Muscle layer of duodenum (tissue), 2 donors: ENCODE data around the gene ANTXR2.
A peak's percentile ranks its signal among the peaks of the same experiment; 100 is the strongest.

Experiments used
- H3K27ac ChIP-seq: one replicate; pipeline ENCODE4 v1.7.0; 2013; ENCODE audit warnings: mild to moderate bottlenecking, low read length
- H3K27me3 ChIP-seq: one replicate; pipeline ENCODE4 v1.7.0; 2013; ENCODE audit warnings: low read depth, mild to moderate bottlenecking, control low read depth, low read length
- H3K36me3 ChIP-seq, 2 donors: one replicate each; pipeline ENCODE4 v1.7.0; 2013; ENCODE audit warnings: low read length in 2 of 2, control low read depth in 1 of 2, mild to moderate bottlenecking in 1 of 2; ENCODE audit not compliant: insufficient read depth in 2 of 2, control insufficient read depth in 1 of 2
- H3K4me1 ChIP-seq, 2 donors: one replicate each; pipeline ENCODE4 v1.7.0; 2013; ENCODE audit warnings: low read length in 2 of 2, mild to moderate bottlenecking in 2 of 2, control low read depth in 1 of 2, moderate library complexity in 1 of 2; ENCODE audit not compliant: insufficient read depth in 2 of 2, control insufficient read depth in 1 of 2
- H3K4me3 ChIP-seq, 2 donors: one replicate each; pipeline ENCODE4 v1.7.0; 2013; ENCODE audit warnings: low read length in 2 of 2, low read depth in 1 of 2, mild to moderate bottlenecking in 1 of 2
- H3K9me3 ChIP-seq, 2 donors: one replicate each; pipeline ENCODE4 v1.7.0; 2013; ENCODE audit warnings: low read length in 2 of 2, control low read depth in 1 of 2, mild to moderate bottlenecking in 1 of 2; ENCODE audit not compliant: control insufficient read depth in 1 of 2
- donor health status: healthy.

Gene ANTXR2

GRCh38 chr4:80075995-80076675 lies 3.1 kb upstream of the ANTXR2 start:
- no peaks in the 10 kb centered on the region for H3K9me3 ChIP-seq
- H3K27me3 ChIP-seq: no peaks in the 10 kb centered on the region
- H3K36me3 ChIP-seq: peaks cover 0 to 4% of the 10 kb centered on the region in 2 donors
- H3K4me3 ChIP-seq: no peak overlapping the region
- peaks cover 3 to 18% of the 10 kb centered on the region in 2 donors for H3K4me1 ChIP-seq
- H3K27ac ChIP-seq: no peak overlapping the region

GRCh38 chr4:80074651-80075050 lies 1.6 kb upstream of the ANTXR2 start:
- Histone ChIP-seq H3K27me3 (no peaks in the 10 kb centered on the region), H3K4me3 (no peak overlapping the region), H3K27ac (no peak overlapping the region), H3K4me1 (peaks cover 8 to 19% of the 10 kb centered on the region in 2 donors), H3K9me3 (no peaks in the 10 kb centered on the region), H3K36me3 (peaks cover 0 to 4% of the 10 kb centered on the region in 2 donors)

- Histone ChIP-seq H3K4me1 (peaks cover 8 to 25% of the 10 kb centered on the region in 2 donors), H3K27ac (peak overlapping the region; percentile 90), H3K27me3 (no peaks in the 10 kb centered on the region), H3K4me3 (no peak overlapping the region), H3K36me3 (peaks cover 0 to 4% of the 10 kb centered on the region in 2 donors), H3K9me3 (no peaks in the 10 kb centered on the region)
These were observed 1.0 kb upstream of the ANTXR2 start for GRCh38 chr4:80074069-80074468.

- peaks cover 8 to 25% of the 10 kb centered on the region in 2 donors for H3K4me1 ChIP-seq
- no peaks in the 10 kb centered on the region for H3K9me3 ChIP-seq
- H3K27ac ChIP-seq: peak overlapping the region; percentile 90
- H3K36me3 ChIP-seq: peaks cover 0 to 4% of the 10 kb centered on the region in 2 donors
- H3K27me3 ChIP-seq: no peaks in the 10 kb centered on the region
- H3K4me3 ChIP-seq: peak overlapping the region; percentile 80 to 98
These were observed 512 bp upstream of the ANTXR2 start for GRCh38 chr4:80073473-80074008.

GRCh38 chr4:80072228-80072743 lies 743 bp downstream of the ANTXR2 start:
- peak overlapping the region; percentile 90 for H3K27ac ChIP-seq
- H3K4me1 ChIP-seq: peaks cover 8 to 28% of the 10 kb centered on the region in 2 donors

GRCh38 chr4:80071604-80072227 lies 1.3 kb downstream of the ANTXR2 start:
- no peaks in the 10 kb centered on the region for H3K9me3 ChIP-seq
- peak overlapping the region; percentile 80 to 98 for H3K4me3 ChIP-seq
- H3K4me1 ChIP-seq: peaks cover 8 to 29% of the 10 kb centered on the region in 2 donors
- H3K27ac ChIP-seq: peak overlapping the region; percentile 90
- H3K36me3 ChIP-seq: peaks cover 6 to 14% of the 10 kb centered on the region in 2 donors
- H3K27me3 ChIP-seq: no peaks in the 10 kb centered on the region

More at GRCh38 chr4:80072228-80072743, 743 bp downstream of the ANTXR2 start:
- Histone ChIP-seq H3K4me3 (peak overlapping the region; percentile 80 to 98), H3K36me3 (peaks cover 4 to 9% of the 10 kb centered on the region in 2 donors), H3K27me3 (no peaks in the 10 kb centered on the region), H3K9me3 (no peaks in the 10 kb centered on the region)

- H3K4me1 ChIP-seq: peaks cover 8 to 32% of the 10 kb centered on the region in 2 donors
- peaks cover 6 to 17% of the 10 kb centered on the region in 2 donors for H3K36me3 ChIP-seq
- H3K4me3 ChIP-seq: peak overlapping the region; percentile 80 to 98
- no peaks in the 10 kb centered on the region for H3K27me3 ChIP-seq
- H3K27ac ChIP-seq: peak overlapping the region; percentile 90
- no peaks in the 10 kb centered on the region for H3K9me3 ChIP-seq
These were observed 2.0 kb downstream of the ANTXR2 start for GRCh38 chr4:80070880-80071603.

GRCh38 chr4:80069837-80070731 lies 2.9 kb downstream of the ANTXR2 start:
- H3K27ac ChIP-seq: peak overlapping the region; percentile 90
- no peaks in the 10 kb centered on the region for H3K9me3 ChIP-seq
- peaks cover 9 to 17% of the 10 kb centered on the region in 2 donors for H3K36me3 ChIP-seq
- H3K4me3 ChIP-seq: peak overlapping the region; percentile 80 to 98
- H3K4me1 ChIP-seq: peaks cover 8 to 35% of the 10 kb centered on the region in 2 donors
- H3K27me3 ChIP-seq: no peaks in the 10 kb centered on the region

- Histone ChIP-seq H3K36me3 (peaks cover 16 to 17% of the 10 kb centered on the region in 2 donors), H3K4me1 (peaks cover 8 to 27% of the 10 kb centered on the region in 2 donors), H3K27me3 (no peaks in the 10 kb centered on the region), H3K27ac (peak overlapping the region; percentile 90), H3K9me3 (no peaks in the 10 kb centered on the region), H3K4me3 (peak overlapping the region; percentile 80 to 98)
These were observed 3.8 kb downstream of the ANTXR2 start for GRCh38 chr4:80069108-80069836.

- Histone ChIP-seq H3K36me3 (peaks cover 20 to 27% of the 10 kb centered on the region in 2 donors), H3K27me3 (no peaks in the 10 kb centered on the region), H3K4me1 (peaks cover 2 to 18% of the 10 kb centered on the region in 2 donors), H3K4me3 (no peak overlapping the region), H3K27ac (no peak overlapping the region), H3K9me3 (no peaks in the 10 kb centered on the region)
These were observed 7.4 kb downstream of the ANTXR2 start for GRCh38 chr4:80065601-80066000.
